GM12878 (cell line): ENCODE measurements around the gene FCAR. TPM values are rescaled to one million over a fixed set of nuclear protein-coding genes. Genes with fewer than 3 reads are reported as not detected.
"Not testable (repeated sequence)": the region's sequence is repeated elsewhere in the genome, so short reads cannot be mapped to it uniquely, and the experiment has no call there.

Experiments used
- ATAC-seq: fragments of 200-7000 bp; cut with Tn5 transposase; 3 replicates; pipeline ENCODE4 v1.9.1; 2020; ENCODE audit warnings: mild to moderate bottlenecking, moderate library complexity
- BruUV-seq: library from RNA; stranded (reverse); fragments of 400-500 nt; replicated peaks from 2 replicates; lab custom pipeline; 2021; lab: Mats Ljungman, UMichigan
- CTCF ChIA-PET: fragments of 300-600 bp; sonication (Branson Sonifier 250); formaldehyde crosslinking; extraction: SDS; loops from one replicate; lab custom pipeline; 2021; ENCODE audit warnings: inconsistent platforms; lab: Yijun Ruan, JAX
- POLR2A ChIA-PET: fragments of 350-600 bp; formaldehyde crosslinking; extraction: SDS; loops from one replicate; lab custom pipeline; 2021; ENCODE audit warnings: inconsistent platforms; lab: Charles Lee
- RAD21 ChIA-PET: fragments of 300-600 bp; sonication (Branson Sonifier 250); formaldehyde crosslinking; loops from one replicate; lab custom pipeline; 2023; ENCODE audit warnings: antibody characterized with exemption; ENCODE audit not compliant: unreplicated experiment; lab: Charles Lee
- SMC1A ChIA-PET: fragments of 300-600 bp; sonication (Branson Sonifier 250); formaldehyde crosslinking; loops from one replicate; lab custom pipeline; 2023; ENCODE audit not compliant: unreplicated experiment, uncharacterized antibody; lab: Charles Lee
- DNase-seq: peaks from one replicate; pipeline ENCODE4 v3.0.0-alpha.2; 2011; ENCODE audit warnings: low read depth, low spot score
- FAIRE-seq: peaks from 3 replicates; lab custom pipeline; 2011; peaks lifted over from hg19 to GRCh38; lab: Jason Lieb, UNC
- H2AFZ ChIP-seq: 2 replicates; pipeline ENCODE4 v1.6.0; 2011; ENCODE audit warnings: low read depth, low read length, control low read depth; ENCODE audit not compliant: control insufficient read depth
- H3K27ac ChIP-seq: 2 replicates; pipeline ENCODE4 v1.5.1; 2011; ENCODE audit warnings: control low read depth; ENCODE audit not compliant: control insufficient read depth, insufficient read depth
- H3K27me3 ChIP-seq, 2 experiments: replicated peaks in 1 of 2; 2 replicates each; pipeline versions ENCODE4 v1.6.0 to v1.6.1; 2011; ENCODE audit warnings: low read length in 1 of 2; ENCODE audit not compliant: control insufficient read depth in 2 of 2, insufficient read depth in 2 of 2
- H3K36me3 ChIP-seq, 2 experiments: 2 replicates each; pipeline ENCODE4 v1.5.1; 2011; ENCODE audit warnings: low read length in 1 of 2; ENCODE audit not compliant: control insufficient read depth in 2 of 2, insufficient read depth in 2 of 2
- H3K4me1 ChIP-seq: 2 replicates; pipeline ENCODE4 v1.6.1; 2011; ENCODE audit warnings: mild to moderate bottlenecking, low read length, moderate library complexity, mixed read lengths; ENCODE audit not compliant: control insufficient read depth, insufficient read depth
- H3K4me2 ChIP-seq: 2 replicates; pipeline ENCODE4 v1.6.0; 2011; ENCODE audit warnings: control low read depth; ENCODE audit not compliant: control insufficient read depth, insufficient read depth
- H3K4me3 ChIP-seq: fragments of 200-600 bp; sonication (generic); 2 replicates; pipeline ENCODE4 v1.5.1; 2016
- H3K79me2 ChIP-seq: 2 replicates; pipeline ENCODE4 v1.6.0; 2011; ENCODE audit warnings: low read length; ENCODE audit not compliant: control insufficient read depth, insufficient read depth
- H3K9ac ChIP-seq: 2 replicates; pipeline ENCODE4 v1.8.0; 2011; ENCODE audit warnings: low read length, control low read depth, mixed read lengths; ENCODE audit not compliant: control insufficient read depth, insufficient read depth
- H3K9me3 ChIP-seq: replicated peaks from 3 replicates; pipeline ENCODE4 v1.5.1; 2011; ENCODE audit warnings: mild to moderate bottlenecking, low read length; ENCODE audit not compliant: control insufficient read depth, insufficient read depth
- H4K20me1 ChIP-seq: 2 replicates; pipeline ENCODE4 v1.6.0; 2011; ENCODE audit not compliant: control insufficient read depth, insufficient read depth
- NFXL1 ChIP-seq: fragments of 450-650 bp; IDR thresholded peaks from 2 replicates; pipeline ENCODE4 v1.6.1; 2017; ENCODE audit warnings: antibody characterized with exemption, mild to moderate bottlenecking, borderline replicate concordance
- STAT3 ChIP-seq: IDR thresholded peaks from 2 replicates; pipeline ENCODE4 v1.6.1; 2011; ENCODE audit warnings: low read depth, low read length, improper control_type of control experiment
- ZNF384 ChIP-seq: IDR thresholded peaks from 2 replicates; pipeline ENCODE4 v1.6.1; 2012; ENCODE audit warnings: low read depth, mild to moderate bottlenecking, low read length, improper control_type of control experiment, borderline replicate concordance
- WGBS: methylation state at CpG from one replicate; pipeline ENCODE4 v1.1.6; 2016; ENCODE audit warnings: low lambda C conversion rate; ENCODE audit not compliant: insufficient replicate concordance, insufficient coverage; ENCODE audit errors: missing lambda C conversion rate; 5-methylcytosine and 5-hydroxymethylcytosine counted together
- in situ Hi-C: fragments of 300-500 bp; cut with MboI; formaldehyde crosslinking; loops from 9 replicates; pipeline ENCODE4 v1.14.3; 2018; ENCODE audit warnings: mixed read lengths
- intact Hi-C: fragments of 100-400 bp; cut with micrococcal nuclease; formaldehyde crosslinking; loops from one replicate; pipeline ENCODE4 v1.14.2; 2022; ENCODE audit not compliant: unreplicated experiment
- polyA plus RNA-seq, 11 experiments: library from polyadenylated mRNA; depleted of rRNA in 4 of 11; unstranded in 6 of 11; stranded (reverse) in 5 of 11; fragments of >200 nt; fragmentation: Nextera tagmentation in 4 of 11; fragmentation: Illumina TruSeq in 1 of 11; extraction: Ambion mirVana in 4 of 11; extraction: Trizol in 1 of 11; gene quantifications; 1 replicate in 1 of 11; 2 replicates in 10 of 11; pipeline versions ENCODE4 v1.2.1 to v1.2.3, GENCODE V29; 2011 to 2016; ENCODE audit warnings: inconsistent platforms in 2 of 11, missing spikeins in 2 of 11, low read depth in 1 of 11
- total RNA-seq, 4 experiments: library from RNA; depleted of rRNA in 3 of 4; stranded (reverse); fragments of >200 nt in 3 of 4; fragmentation: Illumina TruSeq in 1 of 4; extraction: Trizol in 1 of 4; gene quantifications; 2 replicates each; pipeline versions ENCODE4 v1.2.1 to v1.2.3, GENCODE V29; 2013 to 2021
- TF ChIP-seq, protein P1 (sequence below): fragments of 450-650 bp; formaldehyde crosslinking; IDR thresholded peaks from 2 replicates; pipeline ENCODE4 v1.4.0; 2022; ENCODE audit warnings: mild to moderate bottlenecking, moderate library complexity

FCAR gene
- total and polyA plus RNA-seq, 10 of the 15 experiments (the other 5 are each of a cell fraction or from before 2014, with no cell fraction given): 0.49 TPM; not detected in 9

DNA sequence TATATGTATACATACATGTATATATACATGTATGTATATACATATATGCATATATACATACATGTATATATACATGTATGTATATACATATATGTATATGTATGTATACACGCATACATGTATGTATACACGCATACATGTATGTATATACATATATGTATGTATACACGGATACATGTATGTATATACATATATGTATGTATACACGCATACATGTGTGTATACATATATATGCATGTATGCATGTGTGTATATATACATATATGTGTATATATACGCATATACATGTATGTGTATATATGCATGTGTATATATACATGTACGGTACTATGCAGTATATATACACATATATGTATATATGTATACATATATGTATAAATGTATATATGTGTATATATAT lies 29.3 kb downstream of the FCAR start:
- ChIA-PET SMC1A (no interaction called here), POLR2A (no interaction called here), CTCF (no interaction called here), RAD21 (no interaction called here)
- H3K4me1 ChIP-seq: peaks cover 4% of the 10 kb centered on the region; the same call in 1 of the 2 replicates
- TF ChIP-seq, protein P1, sequence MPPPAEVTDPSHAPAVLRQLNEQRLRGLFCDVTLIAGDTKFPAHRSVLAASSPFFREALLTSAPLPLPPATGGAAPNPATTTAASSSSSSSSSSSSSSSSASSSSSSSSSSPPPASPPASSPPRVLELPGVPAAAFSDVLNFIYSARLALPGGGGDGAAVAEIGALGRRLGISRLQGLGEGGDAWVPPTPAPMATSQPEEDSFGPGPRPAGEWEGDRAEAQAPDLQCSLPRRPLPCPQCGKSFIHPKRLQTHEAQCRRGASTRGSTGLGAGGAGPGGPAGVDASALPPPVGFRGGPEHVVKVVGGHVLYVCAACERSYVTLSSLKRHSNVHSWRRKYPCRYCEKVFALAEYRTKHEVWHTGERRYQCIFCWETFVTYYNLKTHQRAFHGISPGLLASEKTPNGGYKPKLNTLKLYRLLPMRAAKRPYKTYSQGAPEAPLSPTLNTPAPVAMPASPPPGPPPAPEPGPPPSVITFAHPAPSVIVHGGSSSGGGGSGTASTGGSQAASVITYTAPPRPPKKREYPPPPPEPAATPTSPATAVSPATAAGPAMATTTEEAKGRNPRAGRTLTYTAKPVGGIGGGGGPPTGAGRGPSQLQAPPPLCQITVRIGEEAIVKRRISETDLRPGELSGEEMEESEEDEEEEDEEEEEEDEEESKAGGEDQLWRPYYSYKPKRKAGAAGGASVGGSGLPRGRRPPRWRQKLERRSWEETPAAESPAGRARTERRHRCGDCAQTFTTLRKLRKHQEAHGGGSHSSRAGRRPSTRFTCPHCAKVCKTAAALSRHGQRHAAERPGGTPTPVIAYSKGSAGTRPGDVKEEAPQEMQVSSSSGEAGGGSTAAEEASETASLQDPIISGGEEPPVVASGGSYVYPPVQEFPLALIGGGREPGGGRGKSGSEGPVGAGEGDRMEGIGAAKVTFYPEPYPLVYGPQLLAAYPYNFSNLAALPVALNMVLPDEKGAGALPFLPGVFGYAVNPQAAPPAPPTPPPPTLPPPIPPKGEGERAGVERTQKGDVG (CRISPR knock-in tag): no peak
- no peak for TF ChIP-seq NFXL1
- no peak for TF ChIP-seq STAT3
- no peak for TF ChIP-seq ZNF384
- DNase-seq (no peak), FAIRE-seq (no peak), ATAC-seq (no peak)
- H3K4me3 ChIP-seq: no peak overlapping the region
- H3K9me3 ChIP-seq: no peaks in the 10 kb centered on the region
- no peak overlapping the region for H2AFZ ChIP-seq
- 86% methylated on average over 6 of the region's 6 CpGs for WGBS
- no peaks in the 10 kb centered on the region for H3K79me2 ChIP-seq
- H3K4me2 ChIP-seq: no peak overlapping the region
- H4K20me1 ChIP-seq: no peaks in the 10 kb centered on the region
- intact Hi-C loops (no loop called here), in situ Hi-C loops (no loop called here)
- H3K27ac ChIP-seq: no peak overlapping the region
- no TSS peak for BruUV-seq
- no peaks in the 10 kb centered on the region for H3K27me3 ChIP-seq
- no peaks in the 10 kb centered on the region for H3K36me3 ChIP-seq
- no peak overlapping the region for H3K9ac ChIP-seq

DNA sequence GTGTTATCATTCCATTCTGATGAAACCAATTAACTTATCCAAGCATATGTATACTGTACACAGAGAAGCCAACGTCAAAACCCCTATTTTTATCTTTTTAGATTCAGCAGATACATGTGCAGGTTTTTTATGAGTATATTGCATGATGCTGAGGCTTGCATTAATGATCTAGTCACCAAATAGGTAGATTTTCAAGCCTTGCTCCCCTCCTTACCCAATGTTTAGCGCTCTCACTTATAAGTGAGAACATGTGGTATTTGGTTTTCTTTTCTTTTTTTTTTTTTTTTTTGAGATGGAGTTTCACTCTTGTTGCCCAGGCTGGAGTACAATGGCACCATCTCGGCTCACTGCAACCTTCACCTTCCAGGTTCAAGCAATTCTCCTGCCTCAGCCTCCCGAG lies 30.2 kb downstream of the FCAR start:
- CTCF ChIA-PET, H2AFZ ChIP-seq, H3K9ac ChIP-seq, H3K36me3 ChIP-seq, POLR2A ChIA-PET, ATAC-seq, in situ Hi-C loops, DNase-seq, H3K4me2 ChIP-seq, H3K27ac ChIP-seq, FAIRE-seq, H4K20me1 ChIP-seq, H3K4me1 ChIP-seq, H3K9me3 ChIP-seq, H3K27me3 ChIP-seq, H3K79me2 ChIP-seq, intact Hi-C loops, RAD21 ChIA-PET, BruUV-seq, H3K4me3 ChIP-seq: not testable (repeated sequence)
- WGBS: 22% methylated on average over 3 of the region's 4 CpGs
- SMC1A ChIA-PET: interaction anchor here (0.6 kb wide), 2 partner anchors 62 to 276 kb away, joined by 3 read pairs; no protein-coding TSS in a partner anchor
